Fibroblast of lung (primary cell): ENCODE measurements around the gene SPEM1.

Experiments used
- CTCF ChIP-seq, 2 donors: IDR thresholded peaks in 1 of 2; conservative IDR thresholded peaks in 1 of 2; 1 replicate in 1 of 2; 2 replicates in 1 of 2; pipeline ENCODE4 v1.5.1; 2011 to 2012; ENCODE audit warnings: low read length in 2 of 2, control low read depth in 1 of 2, inconsistent platforms in 1 of 2, low read depth in 1 of 2, mild to moderate bottlenecking in 1 of 2
- EZH2 ChIP-seq: IDR thresholded peaks from 2 replicates; pipeline ENCODE4 v1.5.1; 2012; ENCODE audit warnings: low read length, control low read depth, mild to moderate bottlenecking; ENCODE audit errors: missing control alignments

- TF ChIP-seq CTCF (conservative IDR thresholded peaks at IDR 0.05 in 1 of 2, IDR thresholded peaks at IDR 0.05 in 1 of 2; ENCODE audit: low read depth in 1 of 2, low read length in 2 of 2) (no peak), EZH2 (no peak)
These were observed 48.8 kb downstream of the SPEM1 start for GRCh38 chr17:7468804-7469389.
